Endothelial cell of umbilical vein (primary cell): ENCODE data around the gene PRC1. TPM values are rescaled to one million over a fixed set of nuclear protein-coding genes. Genes with fewer than 3 reads are reported as not detected.

ENCODE experiments used
- BruUV-seq: library from RNA; stranded (reverse); fragments of 400-500 nt; replicated peaks from 2 replicates; lab custom pipeline; 2021; lab: Mats Ljungman, UMichigan
- CTCF ChIA-PET: fragments of 300-600, 350-600 bp; sonication (Branson Sonifier 250); formaldehyde crosslinking; loops from one replicate; lab custom pipeline; 2021; ENCODE audit warnings: antibody characterized with exemption, inconsistent platforms; lab: Charles Lee
- POLR2A ChIA-PET: fragments of 300-600, 350-600 bp; sonication (Branson Sonifier 250); formaldehyde crosslinking; loops from one replicate; lab custom pipeline; 2021; ENCODE audit warnings: antibody characterized with exemption, inconsistent platforms; lab: Charles Lee
- DNase-seq: peaks from one replicate; pipeline ENCODE4 v3.0.0-alpha.2; 2011; ENCODE audit warnings: low read depth, low spot score
- FAIRE-seq: peaks from 2 replicates; lab custom pipeline; 2011; peaks lifted over from hg19 to GRCh38; lab: Jason Lieb, UNC
- H2AFZ ChIP-seq: 2 replicates; pipeline ENCODE4 v1.6.0; 2012; ENCODE audit warnings: low read depth, low read length, control low read depth, inconsistent platforms
- H3K27ac ChIP-seq: 2 replicates; pipeline ENCODE4 v1.5.1; 2011; ENCODE audit warnings: low read depth, mild to moderate bottlenecking, control low read depth, low read length, moderate library complexity; ENCODE audit not compliant: insufficient read depth
- H3K27me3 ChIP-seq, 2 experiments: 2 replicates each; pipeline versions ENCODE4 v1.6.0 to v1.6.1; 2011; ENCODE audit warnings: low read length in 2 of 2, mixed read lengths in 1 of 2; ENCODE audit not compliant: control insufficient read depth in 2 of 2, insufficient read depth in 2 of 2
- H3K36me3 ChIP-seq, 2 experiments: 2 replicates in 1 of 2; 3 replicates in 1 of 2; pipeline ENCODE4 v1.5.1; 2011; ENCODE audit warnings: low read length in 2 of 2, mild to moderate bottlenecking in 1 of 2, moderate library complexity in 1 of 2; ENCODE audit not compliant: control insufficient read depth in 2 of 2, insufficient read depth in 2 of 2; ENCODE audit errors: extremely low read depth in 1 of 2
- H3K4me1 ChIP-seq: 3 replicates; pipeline ENCODE4 v1.5.1; 2011; ENCODE audit warnings: mild to moderate bottlenecking, low read length; ENCODE audit not compliant: control insufficient read depth, insufficient read depth; ENCODE audit errors: extremely low read depth
- H3K4me2 ChIP-seq: 2 replicates; pipeline ENCODE4 v1.6.1; 2011; ENCODE audit warnings: low read length, control low read depth, mixed read lengths; ENCODE audit not compliant: insufficient read depth
- H3K4me3 ChIP-seq, 3 experiments: fragments of 200-600 bp in 1 of 3; sonication (generic), shearing (Covaris generic) in 1 of 3; replicated peaks in 1 of 3; 2 replicates each; pipeline ENCODE4 v1.5.1; 2011 to 2016; ENCODE audit warnings: control low read depth in 3 of 3, low read length in 3 of 3, mild to moderate bottlenecking in 2 of 3, inconsistent platforms in 1 of 3, low read depth in 1 of 3, moderate library complexity in 1 of 3; ENCODE audit not compliant: insufficient read depth in 1 of 3
- H3K79me2 ChIP-seq: 2 replicates; pipeline ENCODE4 v1.6.0; 2012; ENCODE audit warnings: low read length, inconsistent platforms; ENCODE audit not compliant: control insufficient read depth, insufficient read depth
- H3K9ac ChIP-seq: replicated peaks from 2 replicates; pipeline ENCODE3; 2011; ENCODE audit warnings: low read length, control low read depth; ENCODE audit not compliant: insufficient read depth; ENCODE audit errors: extremely low read depth
- H3K9me1 ChIP-seq: replicated peaks from 3 replicates; pipeline ENCODE4 v1.6.0; 2011; ENCODE audit warnings: mild to moderate bottlenecking, low read length; ENCODE audit not compliant: control insufficient read depth, insufficient read depth; ENCODE audit errors: extremely low read depth
- H3K9me3 ChIP-seq: replicated peaks from 2 replicates; pipeline ENCODE4 v1.5.1; 2012; ENCODE audit warnings: low read length, inconsistent platforms; ENCODE audit not compliant: control insufficient read depth, insufficient read depth
- H4K20me1 ChIP-seq: replicated peaks from 2 replicates; pipeline ENCODE3; 2011; ENCODE audit warnings: mild to moderate bottlenecking, low read length; ENCODE audit not compliant: control insufficient read depth, insufficient read depth; ENCODE audit errors: extremely low read depth
- EZH2 ChIP-seq: IDR thresholded peaks from 2 replicates; pipeline ENCODE4 v1.6.1; 2012; ENCODE audit warnings: borderline replicate concordance, low read depth, mild to moderate bottlenecking, moderate library complexity, low read length, inconsistent platforms; ENCODE audit not compliant: severe bottlenecking
- FOS ChIP-seq: IDR thresholded peaks from 2 replicates; pipeline ENCODE4 v1.6.1; 2011; ENCODE audit warnings: mild to moderate bottlenecking, low read length, moderate library complexity, borderline replicate concordance; ENCODE audit not compliant: insufficient read depth
- GATA2 ChIP-seq: IDR thresholded peaks from 2 replicates; pipeline ENCODE4 v1.7.0; 2011; ENCODE audit warnings: low read depth, mild to moderate bottlenecking, moderate library complexity, mixed read lengths, low read length; ENCODE audit not compliant: insufficient read length, insufficient read depth
- JUN ChIP-seq: IDR thresholded peaks from 2 replicates; pipeline ENCODE4 v1.6.1; 2011; ENCODE audit warnings: borderline replicate concordance, low read depth; ENCODE audit not compliant: insufficient read length, insufficient read depth
- MYC ChIP-seq: IDR thresholded peaks from one replicate; pipeline ENCODE4 v1.6.1; 2011; ENCODE audit warnings: mild to moderate bottlenecking, low read depth, low read length
- POLR2A ChIP-seq: IDR thresholded peaks from 2 replicates; pipeline ENCODE4 v1.6.1; 2012; ENCODE audit warnings: low read depth, mild to moderate bottlenecking, control low read depth, low read length
- POLR2AphosphoS5 ChIP-seq: IDR thresholded peaks from 2 replicates; pipeline ENCODE4 v1.6.1; 2012; ENCODE audit warnings: low read depth, mild to moderate bottlenecking, control low read depth, low read length, moderate library complexity; ENCODE audit not compliant: insufficient read depth
- dilution Hi-C: fragments of 300-500 bp; cut with MboI; formaldehyde crosslinking; loops from one replicate; pipeline ENCODE4 v1.15.0; 2019; ENCODE audit warnings: low sequenced_read_pairs; ENCODE audit not compliant: extremely low pct_ligation_motif_present
- intact Hi-C: fragments of 100-400 bp; cut with micrococcal nuclease; formaldehyde crosslinking; loops from one replicate; pipeline ENCODE4 v1.10.0; 2022
- polyA plus RNA-seq, 4 experiments: library from polyadenylated mRNA; depleted of rRNA in 3 of 4; stranded (reverse) in 3 of 4; unstranded in 1 of 4; fragments of >200 nt; gene quantifications; 2 replicates each; pipeline versions ENCODE4 v1.2.1 to v1.2.3, GENCODE V29; 2011 to 2012; ENCODE audit warnings: missing spikeins in 1 of 4
- total RNA-seq: library from RNA; stranded (reverse); gene quantifications from 2 replicates; pipeline ENCODE4 v1.2.3, GENCODE V29; 2021
- TF ChIP-seq, protein P1 (sequence below), 2 donors: IDR thresholded peaks; 1 replicate in 1 of 2; 2 replicates in 1 of 2; pipeline ENCODE4 v1.5.1; 2011; ENCODE audit warnings: low read length in 2 of 2, mild to moderate bottlenecking in 2 of 2, moderate library complexity in 2 of 2, control low read depth in 1 of 2, inconsistent platforms in 1 of 2, low read depth in 1 of 2; ENCODE audit not compliant: insufficient read depth in 1 of 2; ENCODE audit errors: extremely low read depth in 1 of 2
- TF ChIP-seq, protein P2 (sequence below): IDR thresholded peaks from 2 replicates; pipeline ENCODE4 v1.6.1; 2011; ENCODE audit not compliant: insufficient read depth, insufficient read length

The PRC1 gene
- total and polyA plus RNA-seq, 2 donors (not counting 3 experiments of a cell fraction or from before 2014, with no cell fraction given) = 171 to 280 TPM

DNA sequence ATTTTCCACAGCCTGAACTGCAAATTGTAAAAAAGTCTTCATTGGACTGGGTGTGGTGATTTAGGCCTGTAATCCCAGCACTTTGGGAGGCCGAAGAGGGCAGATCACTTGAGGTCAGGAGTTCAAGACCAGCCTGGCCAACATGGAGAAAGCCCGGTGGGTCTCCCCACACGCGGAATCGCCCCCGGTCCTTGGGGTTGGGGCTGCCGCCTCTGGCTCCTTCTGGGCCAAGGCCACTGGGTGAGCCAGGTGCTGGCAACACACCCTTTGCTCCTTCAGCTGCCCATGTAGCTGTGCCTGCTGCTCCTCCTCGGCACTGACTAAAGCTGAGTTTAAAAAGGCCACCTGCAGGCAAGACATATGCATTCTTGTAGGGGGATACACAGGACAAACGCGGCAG lies 37.5 kb upstream of the PRC1 start:
- BruUV-seq = no TSS peak
- TF ChIP-seq, protein P1, sequence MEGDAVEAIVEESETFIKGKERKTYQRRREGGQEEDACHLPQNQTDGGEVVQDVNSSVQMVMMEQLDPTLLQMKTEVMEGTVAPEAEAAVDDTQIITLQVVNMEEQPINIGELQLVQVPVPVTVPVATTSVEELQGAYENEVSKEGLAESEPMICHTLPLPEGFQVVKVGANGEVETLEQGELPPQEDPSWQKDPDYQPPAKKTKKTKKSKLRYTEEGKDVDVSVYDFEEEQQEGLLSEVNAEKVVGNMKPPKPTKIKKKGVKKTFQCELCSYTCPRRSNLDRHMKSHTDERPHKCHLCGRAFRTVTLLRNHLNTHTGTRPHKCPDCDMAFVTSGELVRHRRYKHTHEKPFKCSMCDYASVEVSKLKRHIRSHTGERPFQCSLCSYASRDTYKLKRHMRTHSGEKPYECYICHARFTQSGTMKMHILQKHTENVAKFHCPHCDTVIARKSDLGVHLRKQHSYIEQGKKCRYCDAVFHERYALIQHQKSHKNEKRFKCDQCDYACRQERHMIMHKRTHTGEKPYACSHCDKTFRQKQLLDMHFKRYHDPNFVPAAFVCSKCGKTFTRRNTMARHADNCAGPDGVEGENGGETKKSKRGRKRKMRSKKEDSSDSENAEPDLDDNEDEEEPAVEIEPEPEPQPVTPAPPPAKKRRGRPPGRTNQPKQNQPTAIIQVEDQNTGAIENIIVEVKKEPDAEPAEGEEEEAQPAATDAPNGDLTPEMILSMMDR (IDR thresholded peaks at IDR 0.05; ENCODE audit: extremely low read depth in 1 of 2, insufficient read depth in 1 of 2, low read depth in 1 of 2, low read length in 2 of 2) = no peak
- Histone ChIP-seq H3K36me3 (no peaks in the 10 kb centered on the region), H3K27me3 (peaks cover 0 to 4% of the 10 kb centered on the region in 2 experiments), H3K79me2 (no peaks in the 10 kb centered on the region), H2AFZ (no peak overlapping the region), H3K9me1 (no peaks in the 10 kb centered on the region), H3K9me3 (no peaks in the 10 kb centered on the region), H3K4me2 (no peak overlapping the region), H3K4me1 (no peaks in the 10 kb centered on the region), H3K9ac (no peak overlapping the region), H3K4me3 (no peak overlapping the region), H4K20me1 (no peaks in the 10 kb centered on the region), H3K27ac (no peak overlapping the region)
- FAIRE-seq (no peak), DNase-seq (no peak)
- ChIA-PET CTCF (interaction anchor here (0.9 to 1.6 kb wide), 3 partner anchors 15 to 75 kb away, joined by 3 to 8 read pairs (median 6); no protein-coding TSS in a partner anchor), POLR2A (no interaction called here)
- dilution Hi-C loops = no loop called here
- intact Hi-C loops = no loop called here

DNA sequence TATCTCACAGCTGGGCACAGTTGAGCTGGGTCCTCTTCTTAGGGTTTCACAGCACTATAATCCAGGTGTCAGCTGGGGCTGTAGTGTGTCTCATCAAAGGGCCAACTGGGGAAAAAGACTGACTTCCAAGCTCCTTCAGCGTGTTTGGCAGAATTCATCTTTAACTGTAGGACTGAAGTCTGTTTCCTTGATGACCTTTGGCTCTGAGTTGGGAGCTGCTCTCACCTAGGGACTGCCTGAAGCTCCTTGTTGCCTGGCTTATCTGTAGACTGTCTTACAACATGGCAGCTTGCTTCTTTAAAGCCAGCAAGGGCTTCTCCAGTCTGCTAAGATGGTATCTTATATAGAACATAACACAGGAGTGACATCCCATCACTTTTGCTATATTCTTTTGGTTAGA lies 33.3 kb upstream of the PRC1 start:
- no peaks in the 10 kb centered on the region for H3K36me3 ChIP-seq
- FAIRE-seq (no peak), DNase-seq (no peak)
- dilution Hi-C loops (no loop called here), intact Hi-C loops (no loop called here)
- BruUV-seq = no TSS peak
- H3K4me1 ChIP-seq = peaks cover 3% of the 10 kb centered on the region
- ChIA-PET POLR2A (no interaction called here), CTCF (interaction anchor here (0.9 kb wide), 1 partner anchor 9 kb away, joined by 3 read pairs; no protein-coding TSS in a partner anchor)
- no peaks in the 10 kb centered on the region for H4K20me1 ChIP-seq
- no peak overlapping the region for H3K4me3 ChIP-seq
- H3K79me2 ChIP-seq = no peaks in the 10 kb centered on the region
- H3K9ac ChIP-seq = no peak overlapping the region
- H3K9me1 ChIP-seq = no peaks in the 10 kb centered on the region
- no peak overlapping the region for H3K27ac ChIP-seq
- peaks cover 0 to 2% of the 10 kb centered on the region in 2 experiments for H3K27me3 ChIP-seq
- no peak overlapping the region for H2AFZ ChIP-seq
- no peak overlapping the region for H3K4me2 ChIP-seq
- no peaks in the 10 kb centered on the region for H3K9me3 ChIP-seq
- TF ChIP-seq FOS = no peak
- TF ChIP-seq, protein P1 (IDR thresholded peaks at IDR 0.05; ENCODE audit: extremely low read depth in 1 of 2, insufficient read depth in 1 of 2, low read depth in 1 of 2, low read length in 2 of 2) = no peak
- TF ChIP-seq JUN = no peak
- no peak for TF ChIP-seq GATA2
- no peak for TF ChIP-seq EZH2
- TF ChIP-seq POLR2A = no peak
- no peak for TF ChIP-seq POLR2AphosphoS5
- TF ChIP-seq MYC = no peak
- TF ChIP-seq, protein P2, sequence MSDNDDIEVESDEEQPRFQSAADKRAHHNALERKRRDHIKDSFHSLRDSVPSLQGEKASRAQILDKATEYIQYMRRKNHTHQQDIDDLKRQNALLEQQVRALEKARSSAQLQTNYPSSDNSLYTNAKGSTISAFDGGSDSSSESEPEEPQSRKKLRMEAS = no peak
